BJ (cell line): ENCODE results near the gene SMARCB1. TPM values are rescaled to one million over a fixed set of nuclear protein-coding genes. Genes with fewer than 3 reads are reported as not detected.

Source experiments
- CTCF ChIA-PET: fragments of 350-600 bp; formaldehyde crosslinking; extraction: SDS; loops from one replicate; lab custom pipeline; 2021; ENCODE audit warnings: antibody characterized with exemption, inconsistent platforms; lab: Yijun Ruan, JAX
- POLR2A ChIA-PET: fragments of 300-600 bp; sonication (Branson Sonifier 250); formaldehyde crosslinking; extraction: SDS; loops from one replicate; lab custom pipeline; 2021; ENCODE audit warnings: antibody characterized with exemption; lab: Charles Lee
- DNase-seq: peaks from one replicate; pipeline ENCODE4 v3.0.0-alpha.2; 2011; ENCODE audit warnings: low read depth
- H3K27me3 ChIP-seq: 2 replicates; pipeline ENCODE4 v1.6.0; 2011; ENCODE audit warnings: low read length; ENCODE audit not compliant: control insufficient read depth, insufficient read depth
- H3K36me3 ChIP-seq: 2 replicates; pipeline ENCODE4 v1.5.1; 2011; ENCODE audit warnings: low read length; ENCODE audit not compliant: control insufficient read depth, insufficient read depth
- H3K4me3 ChIP-seq: 2 replicates; pipeline ENCODE4 v1.5.1; 2011; ENCODE audit warnings: low read depth, mild to moderate bottlenecking, control low read depth, low read length
- polyA plus RNA-seq: library from polyadenylated mRNA; depleted of rRNA; stranded (reverse); fragments of >200 nt; gene quantifications from 2 replicates; pipeline ENCODE4 v1.2.3, GENCODE V29; 2011
- TF ChIP-seq, protein P1 (sequence below): IDR thresholded peaks from 2 replicates; pipeline ENCODE4 v1.5.1; 2011; ENCODE audit warnings: low read depth, mild to moderate bottlenecking, control low read depth, inconsistent platforms, low read length, moderate library complexity; ENCODE audit not compliant: insufficient read depth

Gene SMARCB1
- polyA plus RNA-seq, 1 experiment = 174 TPM

GRCh38 chr22:23833017-23833751 lies 46.4 kb downstream of the SMARCB1 start:
- POLR2A ChIA-PET = no interaction called here
- no peak overlapping the region for H3K4me3 ChIP-seq
- no peak for DNase-seq
- no peaks in the 10 kb centered on the region for H3K27me3 ChIP-seq
- CTCF ChIA-PET = interaction anchor here (0.7 to 2.7 kb wide), 2 partner anchors 16 to 17 kb away, joined by 3 to 10 read pairs; no protein-coding TSS in a partner anchor
- peaks cover 26% of the 10 kb centered on the region for H3K36me3 ChIP-seq
- TF ChIP-seq, protein P1, sequence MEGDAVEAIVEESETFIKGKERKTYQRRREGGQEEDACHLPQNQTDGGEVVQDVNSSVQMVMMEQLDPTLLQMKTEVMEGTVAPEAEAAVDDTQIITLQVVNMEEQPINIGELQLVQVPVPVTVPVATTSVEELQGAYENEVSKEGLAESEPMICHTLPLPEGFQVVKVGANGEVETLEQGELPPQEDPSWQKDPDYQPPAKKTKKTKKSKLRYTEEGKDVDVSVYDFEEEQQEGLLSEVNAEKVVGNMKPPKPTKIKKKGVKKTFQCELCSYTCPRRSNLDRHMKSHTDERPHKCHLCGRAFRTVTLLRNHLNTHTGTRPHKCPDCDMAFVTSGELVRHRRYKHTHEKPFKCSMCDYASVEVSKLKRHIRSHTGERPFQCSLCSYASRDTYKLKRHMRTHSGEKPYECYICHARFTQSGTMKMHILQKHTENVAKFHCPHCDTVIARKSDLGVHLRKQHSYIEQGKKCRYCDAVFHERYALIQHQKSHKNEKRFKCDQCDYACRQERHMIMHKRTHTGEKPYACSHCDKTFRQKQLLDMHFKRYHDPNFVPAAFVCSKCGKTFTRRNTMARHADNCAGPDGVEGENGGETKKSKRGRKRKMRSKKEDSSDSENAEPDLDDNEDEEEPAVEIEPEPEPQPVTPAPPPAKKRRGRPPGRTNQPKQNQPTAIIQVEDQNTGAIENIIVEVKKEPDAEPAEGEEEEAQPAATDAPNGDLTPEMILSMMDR = no peak

GRCh38 chr22:23833911-23834317 lies 47.1 kb downstream of the SMARCB1 start:
- H3K36me3 ChIP-seq = peaks cover 26% of the 10 kb centered on the region
- ChIA-PET POLR2A (no interaction called here), CTCF (interaction anchor here (2.7 kb wide), 1 partner anchor 16 kb away, joined by 10 read pairs; no protein-coding TSS in a partner anchor)

GRCh38 chr22:23834406-23834792 lies 47.6 kb downstream of the SMARCB1 start:
- CTCF ChIA-PET = interaction anchor here (1.5 to 1.6 kb wide), 2 partner anchors 11 to 15 kb away, joined by 8 to 9 read pairs; no protein-coding TSS in a partner anchor

More at GRCh38 chr22:23833911-23834317, 47.1 kb downstream of the SMARCB1 start:
- H3K27me3 ChIP-seq = no peaks in the 10 kb centered on the region
- DNase-seq = no peak
- H3K4me3 ChIP-seq = no peak overlapping the region
- TF ChIP-seq, protein P1 = no peak

DNA sequence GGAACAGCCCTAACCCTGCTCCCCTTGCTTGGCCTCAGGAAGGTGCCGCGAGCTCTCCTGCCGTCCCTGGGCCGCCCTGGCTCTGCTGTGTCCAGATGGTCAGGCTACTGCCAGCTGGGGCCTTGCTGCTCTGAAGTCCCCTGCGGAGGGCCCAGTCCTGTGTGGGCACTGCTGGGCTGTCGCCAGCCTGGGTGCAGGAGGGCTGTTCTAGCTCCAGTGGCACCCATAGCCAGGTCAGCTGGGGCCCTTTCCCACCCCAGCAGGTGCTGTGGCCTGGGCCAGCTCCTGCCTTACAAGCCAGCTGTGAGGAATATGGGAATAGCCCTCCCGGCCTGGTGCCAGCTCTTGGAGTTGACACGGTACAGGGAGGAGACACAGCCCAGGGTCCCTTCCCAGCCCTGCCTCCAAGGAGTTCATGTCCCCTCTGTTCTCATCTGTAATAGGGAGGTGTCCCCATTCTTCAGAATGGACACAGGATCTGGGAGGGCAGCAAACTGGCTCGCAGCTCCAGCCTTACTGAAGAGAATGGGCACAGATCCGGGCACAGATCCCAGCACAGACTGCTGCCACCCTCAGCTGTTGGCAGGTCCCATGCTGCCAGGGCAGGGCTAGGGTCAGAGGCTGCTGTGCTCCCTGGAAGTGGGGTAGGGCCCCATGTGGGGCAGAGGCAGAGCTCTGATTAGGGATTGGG lies 48.2 kb downstream of the SMARCB1 start:
- Histone ChIP-seq H3K27me3 (no peaks in the 10 kb centered on the region), H3K4me3 (no peak overlapping the region), H3K36me3 (peaks cover 24% of the 10 kb centered on the region)
- TF ChIP-seq, protein P1 = no peak
- CTCF ChIA-PET = interaction anchor here (0.8 to 1.6 kb wide), 4 partner anchors 11 to 67 kb away, joined by 3 to 9 read pairs (median 6); partner anchors contain the start of gene CHCHD10
- no peak for DNase-seq
- POLR2A ChIA-PET = interaction anchor here (0.5 kb wide), 1 partner anchor 74 kb away, joined by 3 read pairs; no protein-coding TSS in a partner anchor

More at GRCh38 chr22:23834406-23834792, 47.6 kb downstream of the SMARCB1 start:
- Histone ChIP-seq H3K4me3 (no peak overlapping the region), H3K27me3 (no peaks in the 10 kb centered on the region), H3K36me3 (peaks cover 24% of the 10 kb centered on the region)
- DNase-seq = no peak
- TF ChIP-seq, protein P1 = no peak
- POLR2A ChIA-PET = interaction anchor here (0.5 kb wide), 1 partner anchor 74 kb away, joined by 3 read pairs; no protein-coding TSS in a partner anchor
